SKM-1 treated with dmso at 0.1 percent for 144 hours (cell line): ENCODE results near the gene OGFOD3.
A peak's percentile ranks its signal among the peaks of the same experiment; 100 is the strongest.
"Not testable (repeated sequence)": the region's sequence is repeated elsewhere in the genome, so short reads cannot be mapped to it uniquely, and the experiment has no call there.

Experiments
- DNase-seq: peaks from one replicate; lab custom pipeline; 2025; ENCODE audit not compliant: unreplicated experiment; lab: John Stamatoyannopoulos, UW

Gene OGFOD3

GRCh38 chr17:82434216-82434565 lies 15.8 kb upstream of the OGFOD3 start:
- no peak for DNase-seq

DNA sequence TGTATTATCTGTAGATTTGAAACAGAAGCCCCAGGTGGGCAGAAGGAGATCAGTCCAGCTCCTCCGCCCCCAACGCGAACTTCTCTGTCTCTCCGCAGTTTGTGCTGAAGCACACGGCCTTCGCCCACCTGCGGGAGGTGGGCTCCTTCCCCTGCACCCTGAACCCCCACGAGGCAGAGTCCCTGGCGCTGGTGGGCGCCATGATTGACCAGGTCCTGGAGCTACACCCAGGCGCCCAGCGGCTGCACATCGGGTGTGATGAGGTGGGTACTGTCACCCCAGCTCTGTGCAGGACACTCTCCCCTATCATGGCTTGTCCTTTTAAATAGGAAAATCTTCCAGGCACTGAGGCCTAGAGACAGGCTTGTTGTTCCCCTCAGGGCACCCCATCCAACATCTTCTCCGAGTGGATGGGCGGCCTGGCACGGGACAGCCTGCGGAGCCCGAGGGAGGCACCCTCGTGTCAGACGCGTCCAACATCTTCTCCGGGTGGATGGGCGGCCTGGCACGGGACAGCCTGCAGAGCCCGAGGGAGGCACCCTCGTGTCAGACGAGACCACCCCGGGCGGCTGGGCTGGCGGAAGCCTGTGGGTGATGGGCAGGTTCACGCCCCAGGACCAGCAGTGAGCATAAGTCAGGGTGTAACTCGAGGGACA lies 15.3 kb upstream of the OGFOD3 start:
- DNase-seq: no peak

DNA sequence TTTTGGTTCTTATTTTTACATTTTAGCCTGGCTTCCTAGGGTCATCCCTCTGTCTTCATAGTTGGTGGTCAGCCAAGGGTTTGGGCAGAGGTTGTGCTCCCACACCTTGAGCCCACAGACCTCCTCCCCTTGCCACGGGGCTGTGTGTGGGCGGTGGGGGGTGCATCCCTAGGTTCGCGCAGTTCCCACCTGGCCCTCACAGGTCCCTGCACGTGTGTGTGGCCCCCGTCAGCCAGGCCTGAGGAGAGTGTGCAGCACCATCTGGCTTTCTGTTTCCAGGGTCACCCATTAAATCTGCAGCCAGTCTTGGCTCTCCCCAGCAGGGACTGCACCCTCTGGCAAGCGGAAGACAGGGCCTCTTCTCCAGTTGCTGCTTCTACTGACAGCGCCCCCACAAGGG lies 13.6 kb upstream of the OGFOD3 start:
- DNase-seq: no peak

DNA sequence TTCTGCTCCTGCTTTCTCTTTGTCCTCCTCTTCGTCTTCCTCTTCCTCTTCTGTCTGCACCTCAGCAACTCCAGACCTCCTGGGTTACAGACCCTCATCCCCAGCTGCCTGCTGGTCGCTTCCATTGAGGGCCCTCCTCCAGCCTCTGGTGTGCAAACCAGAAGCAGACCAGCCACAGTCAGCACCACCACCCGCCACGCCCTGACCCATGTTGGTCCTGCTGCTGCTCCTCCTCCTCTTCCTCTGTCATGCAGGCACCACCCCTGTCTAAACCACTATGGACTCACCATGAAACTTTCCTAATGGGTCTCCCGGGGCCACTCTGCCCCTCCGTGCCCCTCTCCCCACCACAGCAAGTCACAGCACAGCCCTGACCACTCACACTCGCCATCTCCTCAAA lies 11.4 kb upstream of the OGFOD3 start:
- DNase-seq: no peak

DNA sequence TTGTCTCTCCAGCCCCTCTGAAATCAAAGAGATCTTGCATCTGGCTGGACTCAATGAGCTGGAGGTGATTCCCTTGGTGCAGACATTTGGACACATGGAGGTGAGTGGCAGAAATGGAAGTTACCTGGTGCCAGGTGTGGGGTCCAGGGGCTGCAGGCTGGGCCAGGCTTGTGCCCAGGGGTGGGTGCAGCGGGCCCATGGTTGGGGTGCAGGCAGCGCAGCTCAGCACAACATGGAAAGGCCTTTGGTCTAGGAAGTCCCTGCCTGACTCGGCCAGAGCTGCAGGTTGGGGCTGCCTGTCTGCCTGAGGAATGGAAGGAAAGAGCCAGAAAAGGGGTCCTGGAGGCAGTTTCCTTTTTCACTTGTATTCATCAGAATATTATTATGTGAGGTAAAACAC lies 10.2 kb upstream of the OGFOD3 start:
- no peak for DNase-seq

DNA sequence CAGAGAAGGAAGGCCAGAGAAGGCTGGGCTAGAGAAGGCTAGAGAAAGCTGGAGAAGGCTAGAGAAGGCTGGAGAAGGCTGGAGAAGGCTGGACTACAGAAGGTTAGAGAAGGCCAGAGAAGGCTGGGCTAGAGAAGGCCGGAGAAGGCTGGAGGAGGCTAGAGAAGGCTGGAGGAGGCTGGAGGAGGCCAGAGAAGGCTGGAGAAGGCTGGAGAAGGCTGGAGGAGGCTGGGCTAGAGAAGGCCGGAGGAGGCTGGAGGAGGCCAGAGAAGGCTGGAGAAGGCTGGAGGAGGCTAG lies 6.4 kb upstream of the OGFOD3 start:
- DNase-seq: no peak

- DNase-seq: peak; percentile 64
Measured at GRCh38 chr17:82424001-82424862, 5.8 kb upstream of the OGFOD3 start.

DNA sequence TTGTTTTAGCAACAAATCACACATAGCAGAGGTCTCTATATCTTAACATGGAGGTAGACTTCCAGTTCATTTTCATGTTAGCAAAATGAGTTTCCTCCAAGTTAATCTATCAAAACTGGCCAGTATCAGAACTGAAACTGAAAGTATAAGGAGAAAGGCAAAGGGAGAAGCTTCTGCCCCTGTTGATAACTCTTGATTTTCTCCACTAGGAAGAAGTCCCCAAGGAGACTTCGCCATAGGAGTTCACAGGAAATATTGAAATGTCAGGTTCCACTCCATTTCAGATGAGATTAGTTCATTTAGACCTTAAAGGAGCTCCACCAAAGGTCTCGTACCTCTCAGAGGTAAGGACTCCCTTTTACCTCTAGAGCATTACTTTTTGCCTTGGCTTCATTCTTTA lies 1.2 kb upstream of the OGFOD3 start:
- DNase-seq: no peak

DNA sequence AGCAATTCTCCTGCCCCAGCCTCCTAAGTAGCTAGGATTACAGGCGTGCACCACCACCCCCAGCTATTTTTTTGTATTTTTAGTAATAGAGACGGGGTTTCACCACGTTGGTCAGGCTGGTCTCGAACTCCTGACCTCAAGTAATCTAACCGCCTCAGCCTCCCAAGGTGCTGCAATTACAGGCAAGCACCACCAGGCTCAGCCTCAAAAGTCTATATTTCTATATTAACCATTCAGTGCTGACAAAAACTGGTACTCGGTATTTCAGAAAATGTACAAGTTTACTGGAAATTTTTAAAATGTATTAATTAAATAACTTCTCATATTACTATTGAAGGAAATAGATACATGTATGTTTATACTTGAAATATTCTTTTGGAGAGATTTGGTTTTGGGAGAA lies 1.6 kb downstream of the OGFOD3 start:
- DNase-seq: no peak

DNA sequence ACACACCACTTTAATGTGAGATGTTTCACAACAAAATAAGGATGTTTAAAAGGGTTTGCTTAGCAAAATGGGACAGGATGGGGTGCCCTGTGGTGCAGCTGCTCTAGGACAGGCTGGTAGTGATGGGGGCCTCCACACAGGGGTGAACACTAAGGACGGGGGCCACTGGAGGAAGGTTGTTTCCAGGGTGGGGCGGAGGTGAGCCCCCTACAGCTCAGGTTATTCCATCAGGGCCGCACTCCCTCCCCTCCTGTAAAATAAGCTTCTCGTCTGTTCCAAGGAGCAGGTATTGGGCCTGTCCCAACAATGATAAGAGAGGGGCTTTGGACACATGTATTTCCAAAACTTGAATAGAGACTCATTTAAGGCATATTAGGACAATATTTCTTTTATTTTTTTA lies 2.1 kb downstream of the OGFOD3 start:
- no peak for DNase-seq

- DNase-seq: no peak
Measured at GRCh38 chr17:82415786-82416185, 2.6 kb downstream of the OGFOD3 start.

DNA sequence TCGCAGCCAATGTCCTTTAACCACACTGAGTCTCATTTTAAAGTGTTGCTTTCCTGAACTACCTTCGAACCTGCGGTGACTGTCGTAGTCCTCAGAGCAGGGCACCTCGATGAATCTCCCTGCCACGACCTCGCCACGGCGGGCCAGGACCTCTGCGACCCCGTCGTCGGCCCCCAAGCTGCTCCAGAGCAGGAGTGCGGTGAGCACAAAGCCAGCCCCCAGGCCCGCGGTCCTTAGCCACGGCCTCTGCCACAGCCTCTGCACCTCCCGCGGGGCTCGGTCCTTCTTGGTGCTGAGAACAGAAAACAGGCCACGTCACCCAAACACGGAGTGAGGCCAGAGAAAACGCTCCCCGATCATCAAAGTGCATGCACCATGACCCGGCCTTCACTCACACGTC lies 3.0 kb downstream of the OGFOD3 start:
- DNase-seq: no peak

- no peak for DNase-seq
Measured at GRCh38 chr17:82414548-82415281, 3.7 kb downstream of the OGFOD3 start.

DNA sequence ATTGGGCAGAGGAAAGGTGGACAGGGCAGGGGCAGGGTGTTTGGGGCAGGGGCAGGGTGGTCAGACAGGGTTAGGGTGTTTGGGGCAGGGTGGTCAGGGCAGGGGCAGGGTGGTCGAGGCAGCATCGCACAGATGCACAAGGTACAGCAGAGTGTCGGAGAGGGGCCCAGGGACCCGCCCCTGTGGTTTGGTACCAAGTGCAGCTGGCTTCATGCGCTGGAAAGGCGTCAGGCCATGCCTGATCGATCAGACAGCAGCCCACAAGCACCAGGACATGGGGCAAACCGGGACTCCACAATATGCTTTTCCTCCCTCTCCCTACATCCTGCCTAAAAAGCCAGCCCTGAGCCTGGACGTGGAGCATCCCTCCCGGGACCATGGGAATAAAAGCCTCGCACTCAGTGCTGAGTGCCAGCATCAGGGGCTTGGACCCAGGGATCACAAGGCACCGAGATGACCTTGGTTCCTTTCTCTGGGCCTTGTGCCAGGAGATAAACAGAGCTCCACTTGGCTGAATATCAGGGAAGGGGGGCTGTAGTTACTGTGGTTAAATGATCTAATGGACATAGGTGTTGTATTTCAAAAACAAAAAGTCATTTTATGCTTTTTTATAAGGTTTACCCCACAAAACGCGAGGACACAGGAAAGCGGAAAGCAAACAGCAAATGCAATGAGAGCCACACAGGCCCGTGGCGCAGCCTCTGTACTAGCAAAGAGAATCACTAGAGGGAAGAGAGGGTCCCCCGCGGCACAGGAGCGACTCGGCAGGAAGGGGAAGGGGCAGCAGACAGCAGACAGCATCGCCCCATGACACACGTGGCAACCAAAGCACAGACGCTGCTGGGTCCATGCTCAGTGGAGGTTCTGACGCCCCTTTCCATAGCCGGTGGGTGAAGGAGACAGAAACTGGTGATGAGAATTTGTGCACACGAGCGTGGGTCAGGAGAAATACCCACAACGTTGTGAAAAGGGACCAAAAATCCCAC lies 5.6 kb downstream of the OGFOD3 start:
- DNase-seq: no peak

GRCh38 chr17:82412081-82412480 lies 6.3 kb downstream of the OGFOD3 start:
- DNase-seq: not testable (repeated sequence)

- no peak for DNase-seq
Measured at GRCh38 chr17:82411396-82412053, 6.9 kb downstream of the OGFOD3 start.

- DNase-seq: no peak
Measured at GRCh38 chr17:82410014-82410716, 8.2 kb downstream of the OGFOD3 start.

DNA sequence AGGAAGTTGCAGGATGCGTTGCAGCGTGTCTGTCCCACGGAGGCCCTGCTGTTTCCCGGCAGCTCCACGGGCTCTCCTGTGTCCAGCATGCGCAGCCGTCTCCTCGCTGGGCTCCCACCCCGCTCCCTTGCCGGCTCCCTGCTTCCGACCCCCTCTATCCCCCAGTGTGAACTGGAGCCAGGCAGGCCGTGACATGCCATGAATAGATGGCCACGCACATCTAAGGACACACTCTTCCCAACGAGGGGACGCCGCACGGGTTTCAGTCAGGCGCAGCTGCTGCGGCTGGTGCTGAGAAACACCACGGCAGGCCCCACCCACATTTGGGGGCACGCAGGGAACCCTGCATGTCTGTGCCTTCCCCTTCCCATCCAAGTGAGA lies 9.5 kb downstream of the OGFOD3 start:
- no peak for DNase-seq

DNA sequence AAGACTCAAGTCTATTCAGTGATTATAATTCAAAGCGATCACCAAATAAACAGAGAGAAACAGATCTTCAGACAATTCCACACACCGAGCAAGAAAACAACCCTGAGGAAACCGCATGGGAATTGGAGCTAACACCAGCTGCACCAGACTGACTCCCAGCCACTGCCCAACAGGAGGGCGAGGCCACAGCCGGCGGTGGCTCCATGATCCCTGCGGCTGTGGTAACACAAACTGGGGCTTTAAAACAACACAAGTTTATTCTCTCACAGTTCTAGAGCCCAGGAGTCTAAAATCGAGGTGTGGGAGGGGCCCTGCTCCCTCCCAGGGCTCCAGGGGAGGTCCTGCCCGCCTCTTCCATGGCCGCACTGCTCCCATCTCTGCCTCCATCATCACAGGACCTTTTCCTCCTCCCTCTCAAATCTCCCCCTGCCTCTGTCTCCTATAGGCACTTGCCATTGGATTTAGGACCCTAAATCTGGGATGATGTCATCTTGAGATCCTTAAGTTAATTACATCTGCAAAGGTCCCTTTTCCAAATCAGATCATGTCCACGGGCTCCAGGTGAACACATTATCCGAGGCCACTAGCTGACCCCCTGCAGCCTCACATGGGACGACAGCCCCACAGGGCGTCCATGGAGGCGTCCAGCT lies 10.0 kb downstream of the OGFOD3 start:
- no peak for DNase-seq
